ENCODE results near the gene ALDH3B1.
"Not testable (repeated sequence)": the region's sequence is repeated elsewhere in the genome, so short reads cannot be mapped to it uniquely, and the experiment has no call there.

The ALDH3B1 gene, protein sequence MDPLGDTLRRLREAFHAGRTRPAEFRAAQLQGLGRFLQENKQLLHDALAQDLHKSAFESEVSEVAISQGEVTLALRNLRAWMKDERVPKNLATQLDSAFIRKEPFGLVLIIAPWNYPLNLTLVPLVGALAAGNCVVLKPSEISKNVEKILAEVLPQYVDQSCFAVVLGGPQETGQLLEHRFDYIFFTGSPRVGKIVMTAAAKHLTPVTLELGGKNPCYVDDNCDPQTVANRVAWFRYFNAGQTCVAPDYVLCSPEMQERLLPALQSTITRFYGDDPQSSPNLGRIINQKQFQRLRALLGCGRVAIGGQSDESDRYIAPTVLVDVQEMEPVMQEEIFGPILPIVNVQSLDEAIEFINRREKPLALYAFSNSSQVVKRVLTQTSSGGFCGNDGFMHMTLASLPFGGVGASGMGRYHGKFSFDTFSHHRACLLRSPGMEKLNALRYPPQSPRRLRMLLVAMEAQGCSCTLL

GRCh38 chr11:68010090-68011041 is at the start of gene ALDH3B1:
ALDH3B1 (plus strand) TSS chr11:68010327; CDS start chr11:68015298, 4,971 bp downstream.
- H3K27me3 ChIP-seq (ENCODE audit: control insufficient read depth in 1 of 2, insufficient read depth in 2 of 2, low read length in 2 of 2): no peaks in the 10 kb centered on the region
- no peaks in the 10 kb centered on the region for H3K9me3 ChIP-seq (ENCODE audit: control insufficient read depth in 2 of 2, low read length in 2 of 2)
- H3K9ac ChIP-seq (ENCODE audit: low read length in 2 of 2): peak within 1 kb of the TSS; percentile 28 to 58
- peak within 1 kb of the TSS in 1 of 2 donors; percentile 68 for H3K4me3 ChIP-seq (ENCODE audit: low read length in 2 of 2)
- H3K4me1 ChIP-seq (ENCODE audit: control insufficient read depth, insufficient read depth, low read length): peaks cover 36% of the 10 kb centered on the region
- peak within 1 kb of the TSS; percentile 74 for H3K27ac ChIP-seq (ENCODE audit: low read length)
- H3K36me3 ChIP-seq (ENCODE audit: control insufficient read depth in 2 of 2, insufficient read depth in 2 of 2, low read length in 2 of 2): no peaks in the 10 kb centered on the region

GRCh38 chr11:67963217-67963616 is 46.9 kb upstream of the ALDH3B1 start:
- H3K27ac ChIP-seq (ENCODE audit: low read length); H3K9me3 ChIP-seq (ENCODE audit: control insufficient read depth in 2 of 2, low read length in 2 of 2); H3K4me1 ChIP-seq (ENCODE audit: control insufficient read depth, insufficient read depth, low read length); H3K4me3 ChIP-seq (ENCODE audit: low read length in 2 of 2); H3K9ac ChIP-seq (ENCODE audit: low read length in 2 of 2); H3K36me3 ChIP-seq (ENCODE audit: control insufficient read depth in 2 of 2, insufficient read depth in 2 of 2, low read length in 2 of 2); H3K27me3 ChIP-seq (ENCODE audit: control insufficient read depth in 1 of 2, insufficient read depth in 2 of 2, low read length in 2 of 2): not testable (repeated sequence)

DNA sequence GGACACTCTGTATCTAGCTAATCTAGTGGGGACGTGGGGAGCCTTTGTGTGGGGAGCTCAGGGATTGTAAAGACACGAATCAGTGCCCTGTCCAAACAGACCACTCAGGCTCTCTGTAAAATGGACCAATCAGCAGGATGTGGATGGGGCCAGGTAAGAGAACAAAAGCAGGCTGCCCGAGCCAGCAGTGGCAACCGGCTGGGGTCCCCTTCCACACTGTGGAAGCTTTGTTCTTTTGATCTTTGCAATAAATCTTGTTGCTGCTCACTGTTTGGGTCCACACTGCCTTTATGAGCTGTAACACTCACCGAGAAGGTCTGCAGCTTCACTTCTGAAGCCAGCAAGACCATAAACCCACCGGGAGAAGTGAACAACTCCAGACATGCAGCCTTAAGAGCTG is 46.2 kb upstream of the ALDH3B1 start:
- not testable (repeated sequence) for H3K4me3 ChIP-seq (ENCODE audit: low read length in 2 of 2); H3K9me3 ChIP-seq (ENCODE audit: control insufficient read depth in 2 of 2, low read length in 2 of 2); H3K27ac ChIP-seq (ENCODE audit: low read length); H3K4me1 ChIP-seq (ENCODE audit: control insufficient read depth, insufficient read depth, low read length); H3K9ac ChIP-seq (ENCODE audit: low read length in 2 of 2); H3K36me3 ChIP-seq (ENCODE audit: control insufficient read depth in 2 of 2, insufficient read depth in 2 of 2, low read length in 2 of 2); H3K27me3 ChIP-seq (ENCODE audit: control insufficient read depth in 1 of 2, insufficient read depth in 2 of 2, low read length in 2 of 2)

DNA sequence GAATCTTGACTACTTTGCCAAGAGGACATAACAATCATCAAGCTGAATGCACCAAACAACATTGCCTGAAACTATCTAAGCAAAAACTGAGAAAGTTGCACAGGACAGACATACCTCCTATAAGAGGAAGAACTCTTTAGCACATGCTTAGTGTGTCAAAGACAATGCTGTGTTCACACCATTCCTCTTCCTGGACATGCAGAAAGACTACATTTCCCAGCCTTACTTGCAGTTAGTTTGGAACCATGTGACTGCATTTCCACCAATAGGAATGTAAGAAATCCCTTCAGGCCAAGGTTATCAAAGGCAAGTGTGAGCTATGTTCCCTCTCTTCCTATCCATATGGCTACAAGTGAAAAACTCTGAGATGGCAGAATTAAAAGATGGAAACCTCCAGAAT is 45.4 kb upstream of the ALDH3B1 start:
- not testable (repeated sequence) for H3K27ac ChIP-seq (ENCODE audit: low read length); H3K4me3 ChIP-seq (ENCODE audit: low read length in 2 of 2); H3K9me3 ChIP-seq (ENCODE audit: control insufficient read depth in 2 of 2, low read length in 2 of 2); H3K4me1 ChIP-seq (ENCODE audit: control insufficient read depth, insufficient read depth, low read length); H3K27me3 ChIP-seq (ENCODE audit: control insufficient read depth in 1 of 2, insufficient read depth in 2 of 2, low read length in 2 of 2); H3K9ac ChIP-seq (ENCODE audit: low read length in 2 of 2); H3K36me3 ChIP-seq (ENCODE audit: control insufficient read depth in 2 of 2, insufficient read depth in 2 of 2, low read length in 2 of 2)

DNA sequence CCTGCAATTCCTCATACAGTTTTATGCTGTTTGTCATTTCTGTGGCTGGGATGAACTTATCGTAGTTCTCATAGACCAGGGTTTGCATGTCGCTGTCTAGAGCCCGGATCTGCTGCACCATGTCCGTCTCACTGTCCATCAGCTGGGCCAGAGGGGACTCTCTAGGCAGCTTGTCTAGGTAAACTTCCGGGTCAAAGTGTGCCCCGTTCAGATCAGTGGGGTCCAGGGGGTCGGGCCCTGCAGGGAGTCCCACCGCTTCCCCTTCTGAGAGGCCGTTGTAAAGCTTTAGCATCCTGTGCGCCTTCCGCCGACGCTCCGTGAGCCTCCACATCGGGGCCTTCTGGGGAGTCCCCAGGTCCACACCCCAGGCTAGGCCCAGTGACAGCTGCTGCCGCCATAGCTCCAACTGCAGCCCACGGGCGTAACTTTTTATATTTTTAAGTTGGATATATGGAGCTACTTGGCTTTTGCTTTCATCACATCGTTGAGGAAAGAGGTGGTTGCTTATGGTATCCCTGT is 44.2 kb upstream of the ALDH3B1 start:
- H3K4me3 ChIP-seq (ENCODE audit: low read length in 2 of 2); H3K36me3 ChIP-seq (ENCODE audit: control insufficient read depth in 2 of 2, insufficient read depth in 2 of 2, low read length in 2 of 2); H3K4me1 ChIP-seq (ENCODE audit: control insufficient read depth, insufficient read depth, low read length); H3K27ac ChIP-seq (ENCODE audit: low read length); H3K27me3 ChIP-seq (ENCODE audit: control insufficient read depth in 1 of 2, insufficient read depth in 2 of 2, low read length in 2 of 2); H3K9me3 ChIP-seq (ENCODE audit: control insufficient read depth in 2 of 2, low read length in 2 of 2); H3K9ac ChIP-seq (ENCODE audit: low read length in 2 of 2): not testable (repeated sequence)

DNA sequence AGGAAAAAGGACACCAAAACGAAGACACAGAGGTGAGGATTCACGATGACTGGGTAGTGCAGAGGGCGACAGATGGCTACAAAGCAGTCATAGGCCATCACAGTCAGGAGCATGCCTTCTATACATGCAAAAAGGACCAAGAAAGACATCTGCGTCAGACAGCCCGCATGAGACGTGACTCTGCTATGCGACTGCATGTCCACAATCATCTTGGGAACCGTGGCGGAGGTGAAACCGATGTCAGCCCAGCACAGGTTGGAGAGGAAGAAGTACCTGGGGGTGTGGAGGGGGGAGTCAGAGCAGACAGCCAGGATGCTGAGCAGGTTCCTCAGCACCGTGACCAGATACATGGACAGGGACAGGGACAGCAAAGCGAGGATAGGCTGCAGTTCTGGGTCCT is 35.4 kb upstream of the ALDH3B1 start:
- not testable (repeated sequence) for H3K36me3 ChIP-seq (ENCODE audit: control insufficient read depth in 2 of 2, insufficient read depth in 2 of 2, low read length in 2 of 2); H3K27ac ChIP-seq (ENCODE audit: low read length); H3K9ac ChIP-seq (ENCODE audit: low read length in 2 of 2); H3K4me1 ChIP-seq (ENCODE audit: control insufficient read depth, insufficient read depth, low read length); H3K9me3 ChIP-seq (ENCODE audit: control insufficient read depth in 2 of 2, low read length in 2 of 2); H3K4me3 ChIP-seq (ENCODE audit: low read length in 2 of 2); H3K27me3 ChIP-seq (ENCODE audit: control insufficient read depth in 1 of 2, insufficient read depth in 2 of 2, low read length in 2 of 2)

DNA sequence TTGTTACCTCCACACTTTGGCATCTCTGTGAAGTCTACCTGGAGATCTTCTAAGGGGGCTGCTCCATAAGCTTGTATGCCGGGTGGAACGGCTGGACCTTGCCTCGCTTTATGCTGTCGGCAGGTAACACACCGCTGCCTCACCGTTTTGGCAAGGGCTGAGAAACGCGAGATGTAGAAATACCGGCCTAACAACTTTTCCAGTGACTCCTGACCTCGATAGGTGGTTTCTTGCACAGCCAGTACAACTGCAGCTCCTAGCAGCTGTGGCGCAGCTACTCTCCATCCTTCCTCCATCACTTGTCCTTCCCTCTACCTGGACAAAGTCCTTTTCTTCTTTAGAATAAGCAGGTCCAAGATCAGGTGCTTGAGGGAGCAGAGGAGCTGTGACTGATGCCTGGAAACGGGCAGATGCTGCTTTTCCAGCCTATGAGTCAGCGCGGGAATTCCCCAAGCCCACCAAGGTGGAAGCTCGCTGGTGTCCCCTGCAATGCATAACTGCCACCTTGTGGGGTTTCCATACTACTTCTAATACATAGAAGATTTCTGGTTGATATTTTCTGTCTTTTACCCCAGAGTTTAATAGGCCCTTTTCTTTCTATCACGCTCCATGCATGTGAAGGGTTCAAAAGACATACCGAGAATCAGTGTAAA is 31.2 kb upstream of the ALDH3B1 start:
- not testable (repeated sequence) for H3K4me1 ChIP-seq (ENCODE audit: control insufficient read depth, insufficient read depth, low read length); H3K27me3 ChIP-seq (ENCODE audit: control insufficient read depth in 1 of 2, insufficient read depth in 2 of 2, low read length in 2 of 2); H3K36me3 ChIP-seq (ENCODE audit: control insufficient read depth in 2 of 2, insufficient read depth in 2 of 2, low read length in 2 of 2); H3K4me3 ChIP-seq (ENCODE audit: low read length in 2 of 2); H3K9me3 ChIP-seq (ENCODE audit: control insufficient read depth in 2 of 2, low read length in 2 of 2); H3K27ac ChIP-seq (ENCODE audit: low read length); H3K9ac ChIP-seq (ENCODE audit: low read length in 2 of 2)

DNA sequence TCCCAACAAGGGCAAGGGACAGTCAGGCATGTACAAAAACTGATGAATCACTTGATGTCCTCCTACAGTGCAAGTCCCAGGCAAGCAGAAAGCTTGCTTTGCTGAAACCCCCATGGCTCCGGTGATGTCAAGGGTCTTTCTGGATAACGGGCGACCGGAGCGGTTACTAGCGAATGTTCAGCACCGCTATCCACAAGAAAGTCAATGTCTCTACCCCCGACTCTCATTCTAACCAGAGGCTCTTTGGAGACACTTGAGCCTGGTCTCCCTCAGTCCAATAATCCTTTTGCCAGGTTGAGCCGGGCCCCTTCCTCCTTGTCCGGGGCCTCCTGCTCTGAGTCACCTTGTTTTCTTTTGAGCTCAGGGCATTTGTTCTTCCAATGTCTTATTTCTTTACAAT is 28.9 kb upstream of the ALDH3B1 start:
- H3K9me3 ChIP-seq (ENCODE audit: control insufficient read depth in 2 of 2, low read length in 2 of 2); H3K4me3 ChIP-seq (ENCODE audit: low read length in 2 of 2); H3K27me3 ChIP-seq (ENCODE audit: control insufficient read depth in 1 of 2, insufficient read depth in 2 of 2, low read length in 2 of 2); H3K4me1 ChIP-seq (ENCODE audit: control insufficient read depth, insufficient read depth, low read length); H3K27ac ChIP-seq (ENCODE audit: low read length); H3K36me3 ChIP-seq (ENCODE audit: control insufficient read depth in 2 of 2, insufficient read depth in 2 of 2, low read length in 2 of 2); H3K9ac ChIP-seq (ENCODE audit: low read length in 2 of 2): not testable (repeated sequence)

DNA sequence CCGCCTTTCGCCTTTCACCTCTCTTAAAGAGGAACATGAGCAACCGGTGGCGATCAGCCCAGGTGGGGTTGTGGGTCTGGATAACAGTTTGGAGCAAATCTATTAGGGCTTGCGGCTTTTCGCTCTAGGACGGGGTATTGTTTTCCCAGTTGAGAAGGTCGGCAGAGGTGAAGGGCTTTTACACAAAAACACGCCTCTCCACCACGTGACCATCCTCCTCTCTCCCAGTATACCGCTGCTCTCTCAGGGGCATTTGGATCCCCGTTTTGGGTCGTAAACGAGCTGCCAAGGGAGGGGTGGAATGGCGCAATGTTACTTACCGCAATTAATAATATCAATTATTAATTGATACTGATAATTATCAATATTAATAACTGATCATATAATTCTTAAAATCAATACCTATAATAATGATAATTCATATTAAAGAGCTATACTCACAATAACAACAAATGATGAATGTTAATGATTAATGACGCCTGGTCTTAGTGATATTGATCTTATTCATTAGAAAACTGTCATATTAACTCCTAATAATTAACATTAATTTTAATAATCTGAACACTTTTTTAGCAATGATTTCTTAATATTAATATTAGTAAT is 27.8 kb upstream of the ALDH3B1 start:
- not testable (repeated sequence) for H3K9me3 ChIP-seq (ENCODE audit: control insufficient read depth in 2 of 2, low read length in 2 of 2); H3K36me3 ChIP-seq (ENCODE audit: control insufficient read depth in 2 of 2, insufficient read depth in 2 of 2, low read length in 2 of 2); H3K9ac ChIP-seq (ENCODE audit: low read length in 2 of 2); H3K27ac ChIP-seq (ENCODE audit: low read length); H3K4me1 ChIP-seq (ENCODE audit: control insufficient read depth, insufficient read depth, low read length); H3K4me3 ChIP-seq (ENCODE audit: low read length in 2 of 2); H3K27me3 ChIP-seq (ENCODE audit: control insufficient read depth in 1 of 2, insufficient read depth in 2 of 2, low read length in 2 of 2)

GRCh38 chr11:67983951-67984350 is 26.2 kb upstream of the ALDH3B1 start:
- H3K36me3 ChIP-seq (ENCODE audit: control insufficient read depth in 2 of 2, insufficient read depth in 2 of 2, low read length in 2 of 2): no peaks in the 10 kb centered on the region
- H3K9me3 ChIP-seq (ENCODE audit: control insufficient read depth in 2 of 2, low read length in 2 of 2): no peaks in the 10 kb centered on the region
- H3K9ac ChIP-seq (ENCODE audit: low read length in 2 of 2): no peak overlapping the region
- H3K4me3 ChIP-seq (ENCODE audit: low read length in 2 of 2): no peak overlapping the region
- H3K27ac ChIP-seq (ENCODE audit: low read length): no peak overlapping the region
- H3K4me1 ChIP-seq (ENCODE audit: control insufficient read depth, insufficient read depth, low read length): no peaks in the 10 kb centered on the region
- no peaks in the 10 kb centered on the region for H3K27me3 ChIP-seq (ENCODE audit: control insufficient read depth in 1 of 2, insufficient read depth in 2 of 2, low read length in 2 of 2)
